Astrocyte (in vitro differentiated cells and primary cell): ENCODE results near the gene CABLES2.

Experiments
- EZH2 ChIP-seq: IDR thresholded peaks from 2 replicates; pipeline ENCODE4 v1.6.1; 2012; ENCODE audit warnings: mild to moderate bottlenecking, low read length, inconsistent platforms; ENCODE audit not compliant: insufficient read depth
- TF ChIP-seq, protein P1 (sequence below): IDR thresholded peaks from 2 replicates; pipeline ENCODE4 v1.5.1; 2011; ENCODE audit warnings: low read depth, mild to moderate bottlenecking, inconsistent platforms, low read length, moderate library complexity; ENCODE audit not compliant: insufficient read depth

GRCh38 chr20:62367633-62368391 lies 39.3 kb downstream of the CABLES2 start:
- TF ChIP-seq, protein P1, sequence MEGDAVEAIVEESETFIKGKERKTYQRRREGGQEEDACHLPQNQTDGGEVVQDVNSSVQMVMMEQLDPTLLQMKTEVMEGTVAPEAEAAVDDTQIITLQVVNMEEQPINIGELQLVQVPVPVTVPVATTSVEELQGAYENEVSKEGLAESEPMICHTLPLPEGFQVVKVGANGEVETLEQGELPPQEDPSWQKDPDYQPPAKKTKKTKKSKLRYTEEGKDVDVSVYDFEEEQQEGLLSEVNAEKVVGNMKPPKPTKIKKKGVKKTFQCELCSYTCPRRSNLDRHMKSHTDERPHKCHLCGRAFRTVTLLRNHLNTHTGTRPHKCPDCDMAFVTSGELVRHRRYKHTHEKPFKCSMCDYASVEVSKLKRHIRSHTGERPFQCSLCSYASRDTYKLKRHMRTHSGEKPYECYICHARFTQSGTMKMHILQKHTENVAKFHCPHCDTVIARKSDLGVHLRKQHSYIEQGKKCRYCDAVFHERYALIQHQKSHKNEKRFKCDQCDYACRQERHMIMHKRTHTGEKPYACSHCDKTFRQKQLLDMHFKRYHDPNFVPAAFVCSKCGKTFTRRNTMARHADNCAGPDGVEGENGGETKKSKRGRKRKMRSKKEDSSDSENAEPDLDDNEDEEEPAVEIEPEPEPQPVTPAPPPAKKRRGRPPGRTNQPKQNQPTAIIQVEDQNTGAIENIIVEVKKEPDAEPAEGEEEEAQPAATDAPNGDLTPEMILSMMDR = no peak
- peak; percentile 82 for TF ChIP-seq EZH2
